Right lung (tissue), 5 donors: ENCODE results near the gene KRT3. TPM values are rescaled to one million over a fixed set of nuclear protein-coding genes. Genes with fewer than 3 reads are reported as not detected.
A peak's percentile ranks its signal among the peaks of the same experiment; 100 is the strongest.
"Not testable (repeated sequence)": the region's sequence is repeated elsewhere in the genome, so short reads cannot be mapped to it uniquely, and the experiment has no call there.

Source experiments
- DNase-seq, 2 donors: peaks; one replicate each; pipeline ENCODE4 v3.0.0-alpha.2; 2013
- polyA plus RNA-seq, 5 donors: library from polyadenylated mRNA; unstranded; fragments of 120-200 nt; gene quantifications; one replicate each; pipeline versions ENCODE4 v1.2.1 to v1.2.3, GENCODE V29; 2013; ENCODE audit warnings: inconsistent platforms in 1 of 5, low replicate concordance in 1 of 5; ENCODE audit not compliant: insufficient read length in 5 of 5, insufficient read depth in 1 of 5

KRT3 gene
- polyA plus RNA-seq, 5 donors, result not detected

DNA sequence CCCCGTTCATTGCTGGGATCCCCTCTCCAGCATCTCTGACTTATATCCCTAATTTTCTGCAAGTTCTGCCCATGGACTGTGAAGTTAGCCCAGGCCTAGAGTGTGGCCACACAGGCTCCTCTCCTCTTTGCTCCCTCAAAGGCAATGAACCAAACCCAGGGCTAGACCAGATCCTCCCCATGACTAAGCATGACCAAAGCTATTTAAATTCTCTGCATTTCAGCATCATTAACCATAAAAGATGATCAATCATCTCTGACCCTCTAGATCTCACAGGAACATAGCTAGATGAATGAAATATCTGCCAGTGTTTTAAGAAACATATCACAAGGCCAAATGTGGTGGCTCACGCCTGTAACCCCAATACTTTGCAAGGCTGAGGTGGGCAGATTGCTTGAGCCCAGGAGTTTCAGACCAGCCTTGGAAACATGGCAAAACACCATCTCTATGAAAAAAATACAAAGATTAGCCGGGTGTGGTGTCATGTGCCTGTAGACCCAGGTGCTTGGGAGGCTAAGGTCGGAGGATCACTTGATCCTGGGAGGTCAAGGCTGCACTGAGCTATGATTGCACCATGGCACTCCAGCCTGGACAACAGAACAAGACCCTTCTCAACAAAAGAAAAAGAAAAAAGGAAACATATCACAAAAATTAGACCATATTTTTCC is 2.2 kb upstream of the KRT3 start:
- DNase-seq, result no peak

DNA sequence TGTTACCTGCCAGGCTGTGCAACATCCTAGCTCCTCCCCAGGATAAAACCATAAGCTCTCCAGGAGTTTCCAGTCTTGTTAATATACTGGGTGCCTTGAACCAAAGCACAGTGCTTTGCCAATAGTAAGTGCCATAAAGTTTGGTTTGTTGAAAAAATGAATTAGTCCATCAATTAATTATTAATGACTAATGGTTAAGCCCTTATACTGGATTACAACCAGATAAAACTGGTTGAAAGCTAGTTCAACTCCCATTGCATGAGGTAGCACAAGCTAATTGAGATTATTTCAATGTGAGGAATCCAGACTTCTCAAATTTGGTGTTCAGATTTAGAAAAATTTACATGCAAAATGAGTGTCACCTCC is 1.6 kb upstream of the KRT3 start:
- no peak for DNase-seq

DNA sequence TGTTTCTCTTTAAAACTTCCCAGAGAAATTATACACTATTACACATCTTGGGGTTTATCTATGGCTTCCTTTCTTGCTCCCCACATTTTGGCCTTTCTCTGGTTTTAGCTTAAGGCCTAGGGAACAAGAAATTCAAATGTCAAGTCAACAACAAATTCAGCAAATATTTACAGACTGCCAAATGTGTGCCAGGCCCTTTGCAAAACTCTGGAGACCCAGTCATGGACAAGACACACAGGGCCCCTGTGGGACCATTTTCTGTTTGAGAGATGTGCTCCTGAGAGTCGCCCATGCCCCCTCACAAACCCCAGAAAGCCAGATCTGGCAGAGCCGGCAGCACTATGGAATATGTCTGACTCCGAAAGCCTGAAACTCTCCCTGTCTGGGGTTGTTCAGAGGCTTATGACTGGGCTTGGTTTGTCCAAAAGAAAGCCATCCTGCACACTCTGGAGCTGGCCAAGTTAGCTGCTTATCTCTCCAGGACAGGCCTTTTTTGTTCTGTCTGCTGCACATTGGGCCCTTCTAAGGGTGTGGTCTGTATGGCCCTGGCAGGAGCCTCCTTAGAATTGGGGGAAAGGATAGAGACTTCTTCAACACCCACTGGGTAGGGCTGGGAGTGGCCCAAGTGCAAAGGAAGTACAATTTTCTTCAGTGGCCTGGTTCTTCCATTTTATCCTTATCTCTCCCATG is 1.1 kb upstream of the KRT3 start:
- DNase-seq, result no peak

DNA sequence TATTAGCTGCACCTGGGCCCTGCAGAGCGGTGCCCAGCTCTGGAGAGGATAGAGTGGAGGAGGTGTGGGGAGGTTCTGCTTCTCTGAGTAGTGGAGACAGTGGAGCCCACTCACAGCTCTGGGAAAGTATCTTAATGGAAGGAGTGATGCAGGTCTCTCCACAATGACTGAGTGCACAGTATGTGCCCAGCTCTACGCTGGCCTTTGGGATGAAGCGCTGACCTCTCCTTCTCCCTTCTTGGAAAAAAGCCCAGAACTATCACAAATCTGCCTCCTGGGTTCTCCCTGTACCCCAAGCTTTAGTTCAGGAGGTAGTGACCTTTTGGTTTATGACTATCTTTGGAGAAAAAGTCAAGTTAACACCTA is 495 bp upstream of the KRT3 start:
- DNase-seq, result no peak

DNA sequence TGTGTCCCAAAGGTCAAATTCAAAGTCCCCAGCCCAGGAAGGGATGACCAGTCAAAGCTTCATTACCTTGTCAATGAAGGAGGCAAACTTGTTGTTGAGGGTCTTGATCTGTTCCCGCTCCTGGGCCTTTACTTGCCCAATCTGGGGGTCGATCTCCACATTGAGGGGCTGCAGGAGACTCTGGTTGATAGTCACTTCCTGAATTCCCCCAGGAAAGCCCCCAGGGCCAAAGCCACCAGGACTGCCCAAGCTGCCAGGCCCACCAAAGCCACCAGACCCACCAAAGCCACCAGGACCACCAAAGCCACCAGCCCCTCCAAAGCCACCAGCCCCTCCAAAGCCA is 614 bp downstream of the KRT3 start:
- DNase-seq, result not testable (repeated sequence)

DNA sequence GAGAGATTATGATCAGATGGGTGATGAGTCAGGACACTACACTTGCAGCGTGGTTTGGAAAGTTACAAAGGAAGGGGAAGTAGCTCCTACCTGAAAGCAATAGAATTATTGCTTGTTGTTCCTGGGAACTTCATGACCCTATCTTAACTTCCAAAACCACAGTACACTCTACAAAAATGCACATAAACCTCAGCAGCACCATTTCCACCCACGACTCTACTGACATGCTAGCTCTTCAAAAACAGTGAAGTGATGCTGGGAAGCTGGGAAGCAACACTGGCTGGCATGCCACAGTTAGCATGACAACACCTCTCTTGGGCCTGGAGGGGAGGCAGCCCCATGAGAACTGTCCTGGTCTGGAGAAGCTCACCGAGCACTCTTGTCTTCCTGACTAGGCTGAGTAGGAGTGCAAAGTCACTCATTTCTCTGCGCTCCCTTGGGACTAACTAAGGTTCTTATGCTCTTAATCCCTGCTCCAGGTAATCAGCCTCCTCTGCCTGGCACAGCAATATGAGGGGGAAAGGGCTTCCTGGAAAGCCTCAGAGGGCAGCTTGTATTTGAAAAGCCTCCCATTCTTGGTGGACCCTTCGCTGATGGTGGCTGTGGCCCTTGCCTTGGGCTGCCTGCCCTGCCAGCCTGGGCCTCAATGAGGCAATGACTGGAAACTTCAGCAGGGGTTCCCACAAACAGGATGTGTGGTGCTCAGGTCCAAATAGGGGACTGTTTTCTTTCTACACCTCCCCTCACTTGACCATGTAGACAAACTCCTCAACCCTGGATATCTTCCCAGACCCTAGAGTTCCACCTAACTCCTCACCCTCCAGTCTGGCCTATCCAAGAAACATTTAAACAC is 1.2 kb downstream of the KRT3 start:
- no peak for DNase-seq

DNA sequence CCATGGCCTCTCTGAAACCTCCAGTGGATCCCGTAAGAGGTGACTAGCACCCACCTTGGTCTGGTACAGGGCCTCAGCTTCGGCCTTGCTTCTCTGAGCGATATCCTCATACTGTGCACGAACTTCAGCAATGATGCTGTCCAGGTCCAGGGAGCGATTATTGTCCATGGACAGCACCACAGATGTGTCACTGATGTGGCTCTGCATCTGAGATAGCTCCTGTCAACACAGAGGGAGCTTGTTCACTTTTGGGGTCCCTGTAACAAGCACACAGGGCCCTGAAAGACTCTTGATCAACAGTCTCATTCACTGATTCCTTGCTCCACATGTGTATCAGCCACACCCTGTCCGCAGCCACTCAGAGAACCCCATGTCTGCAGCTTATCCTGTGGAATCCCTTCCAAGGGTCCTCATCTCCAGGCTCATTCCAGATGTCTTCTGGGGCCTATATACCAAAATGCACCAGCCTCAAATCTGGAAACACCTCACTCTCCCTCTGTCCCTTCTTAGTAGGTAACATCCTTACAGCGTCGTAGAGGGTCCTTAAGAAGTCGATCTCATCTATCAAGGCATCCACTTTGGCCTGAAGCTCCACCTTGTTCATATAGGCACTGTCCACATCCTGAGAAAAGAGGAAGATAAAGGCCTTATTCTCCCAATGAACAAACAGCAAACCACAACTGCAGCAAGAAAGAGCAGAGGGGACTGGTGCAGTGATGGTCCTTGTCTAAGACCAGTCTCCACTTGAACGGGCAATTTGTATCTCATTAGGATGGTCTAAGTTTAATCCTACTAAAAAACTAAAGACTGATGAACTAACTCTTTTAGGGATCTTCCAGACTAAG is 3.5 kb downstream of the KRT3 start:
- no peak for DNase-seq

DNA sequence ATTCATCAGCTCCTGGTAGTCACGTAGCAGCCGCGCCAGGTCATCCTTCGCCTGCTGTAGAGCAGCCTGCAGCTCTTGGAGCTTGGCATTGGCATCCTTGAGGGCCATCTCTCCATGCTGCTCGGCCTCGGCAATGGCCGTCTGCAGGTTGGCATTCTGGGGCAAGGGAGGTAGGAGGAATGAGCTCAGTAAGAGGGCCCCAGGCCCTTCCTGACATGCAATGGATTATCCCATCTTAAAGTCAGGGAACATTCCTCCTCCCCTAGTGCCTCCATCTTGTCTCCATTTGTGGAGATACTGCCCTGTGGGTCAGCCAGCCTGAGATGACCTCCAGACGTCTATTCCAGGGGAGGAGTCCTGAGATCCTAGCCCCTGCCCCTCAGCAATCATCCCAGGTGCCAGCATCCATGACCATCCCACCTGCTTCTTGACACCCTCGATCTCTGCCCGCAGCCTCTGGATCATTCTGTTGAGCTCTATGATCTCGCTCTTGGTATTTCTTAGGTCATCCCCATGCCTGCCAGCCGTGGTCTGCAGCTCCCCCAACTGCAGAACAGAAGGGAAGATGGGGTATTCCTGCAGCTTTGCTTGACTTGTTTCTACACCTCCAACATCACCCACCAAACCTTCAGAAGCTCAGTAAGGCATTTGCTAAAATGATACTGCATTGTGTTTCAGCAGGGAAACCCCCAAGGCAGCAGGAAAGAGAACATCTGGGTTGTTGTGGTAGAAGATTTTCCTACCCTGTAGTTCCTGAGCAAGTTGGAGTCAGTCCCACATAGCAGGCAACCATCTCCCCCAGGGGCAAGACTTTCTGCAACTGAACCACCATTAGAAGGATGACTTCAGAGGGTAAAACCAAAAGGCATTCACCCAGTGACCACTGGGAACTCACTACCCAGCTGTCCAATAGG is 4.4 kb downstream of the KRT3 start:
- DNase-seq, result no peak

DNA sequence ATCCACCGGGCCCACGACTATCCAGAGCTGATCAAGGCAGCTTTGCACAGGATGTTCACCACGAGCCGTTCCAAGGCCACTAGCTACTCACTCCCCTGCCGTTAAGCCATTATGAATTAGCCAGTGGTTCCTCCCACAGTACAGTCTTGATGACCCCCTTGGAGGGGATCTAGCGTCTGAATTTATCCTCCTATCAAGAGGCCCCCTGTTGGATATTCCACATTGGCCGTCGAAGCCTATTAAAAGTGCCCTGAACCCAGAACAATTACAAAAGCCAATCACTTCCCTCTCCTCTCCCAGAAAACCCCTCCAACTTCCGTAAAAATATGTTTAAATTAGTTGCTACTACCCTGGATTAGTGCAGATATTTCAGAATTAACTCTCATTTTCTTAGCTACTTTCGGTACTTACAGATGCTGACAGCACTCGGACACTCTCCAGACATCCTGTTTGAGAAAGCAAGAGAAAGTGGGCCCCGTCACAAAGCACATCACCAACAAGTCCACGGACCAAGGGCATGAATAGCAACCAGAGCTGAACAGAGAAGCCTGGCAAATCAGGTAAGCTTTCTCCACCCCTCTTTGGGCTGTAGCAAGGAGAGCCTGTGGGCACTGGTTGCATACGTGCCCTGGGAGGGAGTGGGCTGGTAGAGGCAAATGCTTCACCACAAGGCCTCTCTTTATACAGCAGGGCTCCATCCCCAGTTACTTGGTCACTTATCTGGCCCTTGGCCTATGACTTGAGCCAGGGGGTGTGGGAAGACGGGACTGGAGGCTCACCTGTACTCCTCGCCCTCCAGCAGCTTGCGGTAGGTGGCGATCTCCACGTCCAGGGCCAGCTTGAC is 5.3 kb downstream of the KRT3 start:
- DNase-seq, result no peak

DNA sequence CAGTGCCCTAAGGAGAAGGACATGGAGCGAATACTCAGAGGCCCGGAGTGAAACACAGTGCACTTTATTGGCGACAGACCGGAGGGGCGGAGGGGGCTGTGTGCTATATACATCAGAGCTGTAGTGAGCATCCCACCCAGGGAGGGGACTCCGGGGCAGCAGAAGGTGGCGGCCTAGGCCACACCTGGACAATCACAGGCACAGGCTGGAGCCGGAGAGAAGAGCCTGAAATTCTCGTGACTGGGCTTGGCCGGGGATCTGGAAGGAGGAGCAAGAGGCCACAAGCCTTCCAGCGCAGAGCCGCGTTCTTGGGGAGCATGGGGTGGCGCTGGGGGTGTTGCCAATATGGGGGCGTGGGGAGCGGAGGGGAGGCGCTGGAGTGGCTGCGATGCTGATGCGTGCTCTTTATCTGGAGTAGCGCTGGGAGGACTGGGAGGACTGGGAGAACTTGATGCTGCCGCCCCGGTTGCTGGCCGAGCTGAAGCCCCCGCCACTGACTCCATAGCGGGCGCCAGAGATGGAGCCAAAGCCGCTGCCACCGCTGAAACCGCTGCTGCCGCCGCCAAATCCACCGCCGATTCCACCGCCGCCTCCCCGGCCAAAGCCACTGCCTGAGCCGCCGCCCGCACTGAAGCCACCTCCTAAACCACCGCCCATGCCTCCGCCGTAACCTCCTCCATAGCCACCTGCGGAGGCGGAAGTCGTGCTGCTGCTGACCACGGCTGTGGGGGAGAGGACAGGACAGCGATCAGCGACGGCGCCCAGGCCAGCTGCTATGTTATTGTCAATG is 6.1 kb downstream of the KRT3 start:
- peak in 1 of 2 donors; percentile 2 for DNase-seq

DNA sequence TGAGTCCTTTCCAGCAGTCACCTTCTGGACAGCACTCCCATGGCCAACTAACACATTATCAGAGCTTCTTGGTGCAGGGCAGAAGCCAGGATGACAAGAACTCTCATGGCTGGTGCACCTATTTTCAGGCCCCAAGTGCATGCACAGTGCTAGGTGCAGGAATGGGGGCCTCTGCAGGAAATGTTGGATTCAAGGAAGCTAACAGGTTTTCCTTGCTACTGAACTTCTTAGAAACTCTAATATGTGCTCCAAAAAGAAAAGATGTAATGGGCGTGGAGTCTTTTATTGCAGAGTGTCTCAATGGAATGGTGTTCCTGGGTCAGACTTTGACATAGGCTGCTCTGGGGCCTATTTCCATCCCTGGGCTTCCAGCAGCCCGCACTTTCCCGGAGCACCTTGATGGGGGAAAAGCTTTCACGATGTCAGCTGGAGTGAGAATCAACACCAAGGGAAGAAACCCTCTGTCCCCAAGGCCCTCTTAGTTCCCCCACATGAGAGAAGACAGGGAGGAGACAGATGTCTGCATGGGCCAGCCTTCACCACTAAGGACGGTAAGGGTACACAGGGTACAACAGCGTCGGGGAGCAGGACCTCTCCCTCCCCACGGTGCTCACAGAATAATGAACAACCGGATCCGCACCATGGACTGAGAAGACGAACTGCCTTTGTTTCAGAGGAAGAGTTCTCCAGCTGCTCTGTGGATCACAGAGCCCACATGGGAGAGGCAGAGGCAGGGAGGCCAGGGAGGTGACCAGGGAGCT is 6.9 kb downstream of the KRT3 start:
- DNase-seq, result no peak

DNA sequence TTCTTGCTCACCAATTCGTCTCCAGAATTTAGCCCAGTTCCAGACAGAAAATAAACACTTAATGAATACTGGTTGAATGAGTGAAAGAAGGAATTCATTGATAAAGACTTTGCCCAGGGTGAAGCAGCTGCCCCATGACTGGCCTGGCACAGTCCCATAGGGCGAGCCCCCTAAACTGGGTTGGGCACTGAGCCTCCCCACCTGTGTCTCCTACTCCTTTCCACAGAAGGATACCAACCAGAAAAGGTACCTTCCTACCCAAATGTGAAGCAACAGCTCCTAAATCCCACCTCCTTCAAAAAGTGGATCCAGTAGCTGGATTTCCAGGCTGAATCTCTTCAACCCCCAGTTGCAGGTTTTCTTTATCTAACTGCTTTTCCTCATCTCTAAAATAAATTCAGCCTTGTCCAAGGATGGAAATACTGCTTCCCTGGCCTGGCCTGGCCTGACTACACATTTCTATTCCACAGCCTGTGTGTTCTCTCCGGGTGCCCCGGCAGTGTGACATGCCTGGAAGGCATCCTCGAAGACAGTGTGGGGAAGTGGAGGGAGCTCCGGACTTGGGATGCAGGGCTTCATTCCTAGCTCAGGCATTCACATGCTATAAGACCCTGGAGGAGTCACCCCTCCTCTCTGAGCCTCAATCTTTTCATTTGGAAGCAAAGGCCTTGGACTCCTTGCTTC is 7.6 kb downstream of the KRT3 start:
- DNase-seq, result no peak

DNA sequence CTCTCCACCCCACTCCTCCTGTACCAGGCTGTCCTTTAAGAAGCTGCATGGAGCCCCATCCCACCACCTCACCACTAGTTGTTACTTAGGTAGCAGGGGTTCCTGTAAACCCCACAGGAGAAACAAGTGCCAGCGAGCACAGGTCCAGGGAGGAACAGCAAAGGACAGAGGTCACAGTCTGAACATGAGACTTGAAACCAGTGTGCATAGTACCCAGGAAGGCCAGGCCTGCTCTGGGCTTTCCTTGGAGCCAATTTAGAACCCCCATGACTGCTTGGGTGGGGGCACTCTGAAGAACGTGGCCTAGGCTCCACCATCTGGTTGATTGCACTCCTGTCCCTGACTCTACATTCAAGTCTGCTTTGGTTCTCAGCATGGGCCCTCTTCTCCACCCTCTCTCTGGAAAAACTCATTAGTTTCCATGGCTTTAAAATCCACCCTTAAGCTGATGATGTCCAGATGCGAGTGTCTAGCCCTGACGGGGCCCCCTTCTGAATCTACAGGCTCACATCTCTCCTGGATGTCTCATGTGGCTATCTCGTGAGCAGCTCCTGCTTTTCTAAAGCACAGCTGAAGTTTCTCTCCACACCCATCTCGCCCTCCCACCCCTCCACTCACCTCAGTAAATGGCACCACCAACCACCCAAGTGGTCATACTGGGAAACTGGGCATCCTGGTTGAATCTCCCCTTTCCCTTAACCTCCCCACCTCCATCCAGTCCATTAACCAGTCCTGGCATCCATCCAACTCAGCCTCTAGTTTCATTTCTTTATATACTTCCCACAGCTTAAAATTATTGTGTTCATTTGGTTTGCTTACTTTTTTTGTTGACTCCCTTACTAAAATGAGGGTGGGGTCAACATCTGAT is 8.4 kb downstream of the KRT3 start:
- no peak for DNase-seq

DNA sequence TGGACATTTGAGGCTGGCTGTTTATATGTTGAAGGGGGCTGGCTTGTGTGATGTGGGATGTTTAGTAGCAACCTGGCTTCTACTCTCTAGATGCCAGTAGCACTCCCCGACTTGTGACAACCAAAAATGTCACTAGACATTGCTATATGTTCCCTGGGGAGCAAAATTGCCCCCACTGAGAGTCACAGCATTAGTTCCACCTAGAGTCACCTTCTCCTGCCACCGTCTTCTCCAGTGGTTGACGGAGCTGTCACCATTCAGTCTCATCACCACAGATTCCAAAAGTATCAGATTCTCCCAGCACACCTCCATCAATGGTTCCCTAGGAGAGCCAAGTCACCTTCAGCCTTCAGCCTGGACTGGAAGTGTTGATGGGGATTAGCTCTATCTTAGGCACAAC is 11.0 kb downstream of the KRT3 start:
- no peak for DNase-seq

DNA sequence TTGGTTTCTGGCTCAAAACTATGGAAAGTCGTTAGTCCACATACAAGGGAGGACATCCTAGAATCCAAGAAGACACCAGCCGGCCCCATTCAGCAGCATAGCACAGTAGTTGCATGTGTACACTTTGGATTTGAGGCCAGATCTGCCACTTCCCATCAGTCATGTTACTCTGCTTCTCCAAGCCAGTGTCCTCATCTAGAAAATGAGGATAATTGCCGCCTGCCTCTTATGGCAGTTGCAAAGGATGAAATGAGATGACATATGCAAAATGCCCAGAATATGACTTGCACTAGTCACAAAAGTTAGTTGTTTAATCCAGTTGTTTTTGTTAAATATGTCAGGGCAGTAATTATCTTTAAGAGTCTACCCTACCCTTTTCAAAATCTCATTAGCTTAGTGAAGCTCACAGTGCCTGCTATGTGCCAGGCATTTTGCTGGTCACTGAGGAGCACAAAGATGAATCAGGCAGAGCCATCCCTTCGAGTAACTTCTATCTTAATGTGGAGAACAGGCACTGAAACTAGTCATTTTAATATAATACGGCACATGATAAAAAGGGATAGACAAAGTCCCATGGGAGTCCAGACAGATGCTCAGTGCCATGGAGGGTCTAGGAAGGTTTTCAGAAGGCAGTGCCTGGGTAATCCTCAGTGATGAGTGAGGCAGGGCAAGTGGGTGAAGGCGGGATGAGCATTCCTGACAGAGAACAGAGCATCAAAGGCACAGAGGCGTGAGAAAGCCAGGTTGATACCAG is 12.2 kb downstream of the KRT3 start:
- no peak for DNase-seq

DNA sequence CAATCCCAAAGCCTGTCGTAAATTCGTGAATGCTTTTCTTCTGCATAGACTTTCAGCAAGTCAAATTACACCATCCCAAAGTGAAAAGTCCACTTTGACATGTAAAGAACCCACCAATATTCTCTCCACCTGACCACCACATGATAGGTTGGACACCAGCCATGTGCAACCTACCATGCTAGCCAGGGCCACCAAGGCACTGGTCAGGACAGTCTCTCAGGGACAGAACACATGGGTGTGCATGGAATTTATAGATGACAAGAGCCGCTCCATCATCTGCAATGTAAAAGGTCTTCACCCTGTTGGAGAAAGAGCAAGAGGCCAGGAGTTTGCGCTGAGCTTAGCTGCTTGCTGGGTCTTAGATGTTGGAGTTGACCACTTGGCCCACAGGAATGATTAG is 13.4 kb downstream of the KRT3 start:
- no peak for DNase-seq
